B cell (primary cell): ENCODE results near the gene BRI3. TPM values are rescaled to one million over a fixed set of nuclear protein-coding genes. Genes with fewer than 3 reads are reported as not detected.
A peak's percentile ranks its signal among the peaks of the same experiment; 100 is the strongest.

Experiments
- ATAC-seq: fragments of 200-7000 bp; cut with Tn5 transposase; one replicate; pipeline ENCODE4 v1.10.0; 2021; ENCODE audit warnings: low read depth, mild to moderate bottlenecking, moderate number of reproducible peaks, moderate library complexity
- CTCF ChIA-PET: fragments of 350-600 bp; sonication (Branson Sonifier 250); formaldehyde crosslinking; loops from one replicate; lab custom pipeline; 2021; ENCODE audit warnings: antibody characterized with exemption, inconsistent platforms; lab: Charles Lee
- POLR2A ChIA-PET: fragments of 350-600 bp; sonication (Branson Sonifier 250); formaldehyde crosslinking; loops from one replicate; lab custom pipeline; 2021; ENCODE audit warnings: antibody characterized with exemption; lab: Charles Lee
- DNase-seq: peaks from one replicate; pipeline ENCODE4 v3.0.0; 2013
- H2AFZ ChIP-seq: 2 replicates; pipeline ENCODE4 v1.6.1; 2012; ENCODE audit warnings: mild to moderate bottlenecking, low read depth, low read length; ENCODE audit not compliant: insufficient read depth, poor library complexity, severe bottlenecking
- H3K27ac ChIP-seq, 2 donors: 1 replicate in 1 of 2; 2 replicates in 1 of 2; pipeline ENCODE4 v1.5.1; 2012 to 2013; ENCODE audit warnings: low read length in 2 of 2, mild to moderate bottlenecking in 2 of 2, moderate library complexity in 1 of 2
- H3K27me3 ChIP-seq, 4 experiments: fragments of 200-600 bp in 1 of 4; sonication (generic) in 1 of 4; replicated peaks in 1 of 4; 1 replicate in 2 of 4; 2 replicates in 2 of 4; pipeline versions ENCODE4 v1.6.1 to v1.7.0; 2013 to 2016; ENCODE audit warnings: low read length in 3 of 4, mild to moderate bottlenecking in 2 of 4, mixed read lengths in 1 of 4, moderate library complexity in 1 of 4; ENCODE audit not compliant: insufficient read depth in 4 of 4, control insufficient read depth in 3 of 4; ENCODE audit errors: control extremely low read depth in 1 of 4
- H3K36me3 ChIP-seq, 2 experiments: replicated peaks in 1 of 2; 1 replicate in 1 of 2; 2 replicates in 1 of 2; pipeline versions ENCODE4 v1.6.1 to v1.7.1; 2013; ENCODE audit warnings: low read length in 1 of 2; ENCODE audit not compliant: insufficient read depth in 2 of 2, control insufficient read depth in 1 of 2; ENCODE audit errors: control extremely low read depth in 1 of 2, extremely low read depth in 1 of 2
- H3K4me1 ChIP-seq, 2 donors: fragments of 200-600 bp in 1 of 2; sonication (generic) in 1 of 2; 1 replicate in 1 of 2; 2 replicates in 1 of 2; pipeline versions ENCODE4 v1.5.1 to v1.6.1; 2013 to 2017; ENCODE audit warnings: low read length in 2 of 2; ENCODE audit not compliant: control insufficient read depth in 2 of 2, insufficient read depth in 2 of 2
- H3K4me2 ChIP-seq: replicated peaks from 2 replicates; pipeline ENCODE3; 2012; ENCODE audit warnings: mild to moderate bottlenecking, low read depth, low read length; ENCODE audit not compliant: poor library complexity, severe bottlenecking
- H3K4me3 ChIP-seq, 5 experiments: fragments of 200-600 bp in 1 of 5; sonication (generic) in 1 of 5; 1 replicate in 3 of 5; 2 replicates in 2 of 5; pipeline versions ENCODE4 v1.5.1 to v1.7.0; 2011 to 2016; ENCODE audit warnings: low read length in 4 of 5, mild to moderate bottlenecking in 4 of 5, low read depth in 2 of 5, control low read depth in 1 of 5, moderate library complexity in 1 of 5; ENCODE audit not compliant: insufficient read depth in 1 of 5; ENCODE audit errors: control extremely low read depth in 1 of 5, extremely low read depth in 1 of 5
- H3K79me2 ChIP-seq: fragments of 200-600 bp; sonication (generic); one replicate; pipeline ENCODE4 v1.6.0; 2016; ENCODE audit warnings: low read length; ENCODE audit not compliant: control insufficient read depth, insufficient read depth
- H3K9ac ChIP-seq: fragments of 200-600 bp; sonication (generic); 2 replicates; pipeline ENCODE4 v1.6.1; 2017; ENCODE audit warnings: mild to moderate bottlenecking, low read length, moderate library complexity
- H3K9me3 ChIP-seq, 3 donors: one replicate each; pipeline versions ENCODE4 v1.6.1 to v1.7.1; 2013; ENCODE audit warnings: low read length in 2 of 3; ENCODE audit not compliant: control insufficient read depth in 2 of 3, insufficient read depth in 1 of 3; ENCODE audit errors: control extremely low read depth in 1 of 3
- H4K20me1 ChIP-seq: 2 replicates; pipeline ENCODE4 v1.6.0; 2012; ENCODE audit warnings: mild to moderate bottlenecking, low read length; ENCODE audit not compliant: insufficient read depth, control insufficient read depth, poor library complexity, severe bottlenecking
- H3K27ac Mint-ChIP-seq: one replicate; pipeline ENCODE4 v1.8.0; 2021; ENCODE audit warnings: mixed read lengths
- H3K27me3 Mint-ChIP-seq: one replicate; pipeline ENCODE4 v1.8.0; 2021; ENCODE audit warnings: mixed read lengths
- H3K4me1 Mint-ChIP-seq: one replicate; pipeline ENCODE4 v1.8.0; 2021; ENCODE audit warnings: mixed read lengths
- H3K4me3 Mint-ChIP-seq: one replicate; pipeline ENCODE4 v1.8.0; 2021; ENCODE audit warnings: mixed read lengths
- H3K9me3 Mint-ChIP-seq: one replicate; pipeline ENCODE4 v1.8.0; 2022; ENCODE audit warnings: mixed read lengths; ENCODE audit not compliant: insufficient read depth
- CTCF ChIP-seq: fragments of 200-600 bp; IDR thresholded peaks from one replicate; pipeline ENCODE4 v1.8.0; 2022; ENCODE audit warnings: antibody characterized with exemption, mild to moderate bottlenecking
- EZH2 ChIP-seq: IDR thresholded peaks from 2 replicates; pipeline ENCODE4 v1.6.1; 2012; ENCODE audit warnings: borderline replicate concordance, low read depth, mild to moderate bottlenecking, moderate library complexity, low read length; ENCODE audit not compliant: insufficient read depth, poor library complexity, severe bottlenecking
- WGBS: methylation state at CpG from one replicate; pipeline ENCODE4 v1.1.5; 2013; ENCODE audit warnings: missing lambda C conversion rate; ENCODE audit not compliant: insufficient coverage; 5-methylcytosine and 5-hydroxymethylcytosine counted together
- intact Hi-C: fragments of 100-400 bp; cut with micrococcal nuclease; formaldehyde crosslinking; loops from one replicate; pipeline ENCODE4 v1.10.0; 2022
- polyA plus RNA-seq: library from polyadenylated mRNA; depleted of rRNA; stranded (reverse); fragments of >200 nt; gene quantifications from 2 replicates; pipeline ENCODE4 v1.2.3, GENCODE V29; 2012
- total RNA-seq, 2 donors: library from RNA; stranded (reverse); fragments of 120-200 nt in 1 of 2; gene quantifications; 1 replicate in 1 of 2; 2 replicates in 1 of 2; pipeline versions ENCODE4 v1.2.3 to v1.2.4, GENCODE V29; 2013 to 2022

Gene BRI3
- total and polyA plus RNA-seq, 2 donors (not counting 1 experiment from before 2014, with no cell fraction given), result 21.6 to 86.7 TPM

- H3K27me3 Mint-ChIP-seq, result peaks cover 31% of the 10 kb centered on the region
- ATAC-seq (no peak), DNase-seq (no peak)
- H3K4me1 Mint-ChIP-seq, result peaks cover 38% of the 10 kb centered on the region
- H3K4me3 Mint-ChIP-seq, result no peak overlapping the region
- Histone ChIP-seq H2AFZ (no peak overlapping the region), H3K36me3 (no peaks in the 10 kb centered on the region), H3K9me3 (peaks cover 0 to 2% (median 0%) of the 10 kb centered on the region in 3 donors), H3K4me2 (no peak overlapping the region), H3K4me3 (no peak overlapping the region), H3K27me3 (peaks cover 0 to 30% (median 16%) of the 10 kb centered on the region in 4 experiments), H4K20me1 (no peaks in the 10 kb centered on the region), H3K9ac (no peak overlapping the region), H3K79me2 (no peaks in the 10 kb centered on the region), H3K27ac (no peak overlapping the region), H3K4me1 (peaks cover 26 to 40% of the 10 kb centered on the region in 2 donors)
- TF ChIP-seq EZH2 (no peak), CTCF (no peak)
- intact Hi-C loops, result loop anchor here (5.0 to 10.0 kb wide), 3 partner anchors 65 to 557 kb away; partner anchors contain the start of genes BAIAP2L1, TECPR1, TMEM130 and TRRAP
- no peaks in the 10 kb centered on the region for H3K9me3 Mint-ChIP-seq
- CTCF ChIA-PET, result no interaction called here
- POLR2A ChIA-PET, result no interaction called here
- 92% methylated on average over 13 of the region's 14 CpGs for WGBS
- H3K27ac Mint-ChIP-seq, result no peak overlapping the region
Observed at GRCh38 chr7:98317366-98318040, 36.0 kb downstream of the BRI3 start.

- CTCF ChIA-PET, result no interaction called here
- peaks cover 30% of the 10 kb centered on the region for H3K4me1 Mint-ChIP-seq
Observed at GRCh38 chr7:98319176-98319575, 37.7 kb downstream of the BRI3 start.

More at GRCh38 chr7:98319176-98319575, 37.7 kb downstream of the BRI3 start:
- ATAC-seq, result no peak
- H3K36me3 ChIP-seq, result no peaks in the 10 kb centered on the region
- peaks cover 16 to 24% of the 10 kb centered on the region in 2 donors for H3K4me1 ChIP-seq
- H3K9me3 ChIP-seq, result peaks cover 0 to 2% (median 0%) of the 10 kb centered on the region in 3 donors
- H3K9ac ChIP-seq, result no peak overlapping the region
- POLR2A ChIA-PET, result no interaction called here
- no peak overlapping the region for H3K4me3 ChIP-seq
- H3K27ac ChIP-seq, result no peak overlapping the region
- H3K79me2 ChIP-seq, result no peaks in the 10 kb centered on the region
- DNase-seq, result peak; percentile 11
- no peak overlapping the region for H2AFZ ChIP-seq
- TF ChIP-seq EZH2 (no peak), CTCF (no peak)
- Mint-ChIP-seq H3K27me3 (peaks cover 40% of the 10 kb centered on the region), H3K4me3 (no peak overlapping the region), H3K27ac (no peak overlapping the region), H3K9me3 (no peaks in the 10 kb centered on the region)
- WGBS, result 98% methylated on average over 7 of the region's 9 CpGs
- H4K20me1 ChIP-seq, result no peaks in the 10 kb centered on the region
- H3K27me3 ChIP-seq, result peaks cover 0 to 32% (median 16%) of the 10 kb centered on the region in 4 experiments
- intact Hi-C loops, result loop anchor here (5.0 to 10.0 kb wide), 3 partner anchors 67 to 556 kb away; partner anchors contain the start of genes BAIAP2L1, TECPR1, TMEM130 and TRRAP
- H3K4me2 ChIP-seq, result no peak overlapping the region
